ENCODE data around the gene MARK3.

- TF ChIP-seq POLR2A (IDR thresholded peaks at IDR 0.05; ENCODE audit: borderline replicate concordance, extremely low read depth, insufficient read depth, insufficient read length) (no peak), CTCF (IDR thresholded peaks at IDR 0.05 in 2 of 3, conservative IDR thresholded peaks at IDR 0.05 in 1 of 3; ENCODE audit: borderline replicate concordance in 1 of 3, insufficient read depth in 1 of 3, low read depth in 2 of 3, low read length in 2 of 3) (no peak), REST (IDR thresholded peaks at IDR 0.05; ENCODE audit: low read depth) (no peak), EZH2phosphoT487 (IDR thresholded peaks at IDR 0.05; ENCODE audit: borderline replicate concordance) (no peak)
Measured at GRCh38 chr14:103545915-103546651, 160.9 kb downstream of the MARK3 start.
